KMS-11 (cell line): ENCODE results near the gene GPX2.

Experiments used
- H2AFZ ChIP-seq: fragments of 200-600 bp; sonication (generic); 2 replicates; pipeline ENCODE4 v1.6.1; 2016; ENCODE audit warnings: antibody characterized with exemption, mixed run types, low read depth
- H3K27ac ChIP-seq: fragments of 200-600 bp; sonication (generic); 2 replicates; pipeline ENCODE4 v1.6.1; 2016; ENCODE audit warnings: mild to moderate bottlenecking, mixed run types
- H3K27me3 ChIP-seq: fragments of 200-600 bp; sonication (generic); 2 replicates; pipeline ENCODE4 v1.6.1; 2017; ENCODE audit warnings: mild to moderate bottlenecking, low read depth, mixed run types, moderate library complexity; ENCODE audit not compliant: insufficient read depth
- H3K36me3 ChIP-seq: fragments of 200-600 bp; sonication (generic); 2 replicates; pipeline ENCODE4 v1.6.1; 2017; ENCODE audit warnings: mild to moderate bottlenecking, mixed run types; ENCODE audit not compliant: insufficient read depth
- H3K4me1 ChIP-seq: fragments of 200-600 bp; sonication (generic); 2 replicates; pipeline ENCODE4 v1.6.1; 2016; ENCODE audit warnings: mild to moderate bottlenecking, low read depth, mixed run types; ENCODE audit not compliant: poor library complexity, severe bottlenecking
- H3K4me2 ChIP-seq: fragments of 200-600 bp; sonication (generic); 2 replicates; pipeline ENCODE4 v1.7.0; 2016; ENCODE audit warnings: mild to moderate bottlenecking, mixed run types
- H3K4me3 ChIP-seq: fragments of 200-600 bp; sonication (generic); IDR thresholded peaks from 2 replicates; pipeline ENCODE4 v1.6.1; 2017; ENCODE audit warnings: low read depth, low read length, mixed read lengths; ENCODE audit not compliant: insufficient read depth
- H3K79me2 ChIP-seq: fragments of 200-600 bp; sonication (generic); 2 replicates; pipeline ENCODE4 v1.6.1; 2016; ENCODE audit warnings: low read depth, mixed run types; ENCODE audit not compliant: insufficient read depth
- H3K9ac ChIP-seq: fragments of 200-600 bp; sonication (generic); 2 replicates; pipeline ENCODE4 v1.6.1; 2016; ENCODE audit warnings: mild to moderate bottlenecking, mixed run types
- H4K20me1 ChIP-seq: fragments of 200-600 bp; sonication (generic); 2 replicates; pipeline ENCODE4 v1.6.1; 2016; ENCODE audit warnings: mild to moderate bottlenecking, mixed run types; ENCODE audit not compliant: insufficient read depth
- TF ChIP-seq, protein P1 (sequence below): fragments of 200-600 bp; sonication (generic); conservative IDR thresholded peaks from 2 replicates; pipeline ENCODE4 v1.6.1; 2017; ENCODE audit warnings: low read depth, mild to moderate bottlenecking, antibody characterized with exemption, low read length, moderate library complexity, mixed read lengths

Gene GPX2

GRCh38 chr14:64942531-64943111 lies at the start of gene GPX2:
TSS of gene GPX2 (minus strand) at chr14:64942745. CDS start at chr14:64942726, 19 bp downstream.
- Histone ChIP-seq H3K4me1 (peaks cover 15% of the 10 kb centered on the region), H3K36me3 (no peaks in the 10 kb centered on the region), H2AFZ (no peak within 1 kb of the TSS), H3K4me2 (no peak within 1 kb of the TSS), H3K4me3 (no peak within 1 kb of the TSS), H3K9ac (no peak within 1 kb of the TSS), H3K27ac (no peak within 1 kb of the TSS), H4K20me1 (no peaks in the 10 kb centered on the region), H3K79me2 (no peaks in the 10 kb centered on the region), H3K27me3 (no peaks in the 10 kb centered on the region)
- TF ChIP-seq, protein P1, sequence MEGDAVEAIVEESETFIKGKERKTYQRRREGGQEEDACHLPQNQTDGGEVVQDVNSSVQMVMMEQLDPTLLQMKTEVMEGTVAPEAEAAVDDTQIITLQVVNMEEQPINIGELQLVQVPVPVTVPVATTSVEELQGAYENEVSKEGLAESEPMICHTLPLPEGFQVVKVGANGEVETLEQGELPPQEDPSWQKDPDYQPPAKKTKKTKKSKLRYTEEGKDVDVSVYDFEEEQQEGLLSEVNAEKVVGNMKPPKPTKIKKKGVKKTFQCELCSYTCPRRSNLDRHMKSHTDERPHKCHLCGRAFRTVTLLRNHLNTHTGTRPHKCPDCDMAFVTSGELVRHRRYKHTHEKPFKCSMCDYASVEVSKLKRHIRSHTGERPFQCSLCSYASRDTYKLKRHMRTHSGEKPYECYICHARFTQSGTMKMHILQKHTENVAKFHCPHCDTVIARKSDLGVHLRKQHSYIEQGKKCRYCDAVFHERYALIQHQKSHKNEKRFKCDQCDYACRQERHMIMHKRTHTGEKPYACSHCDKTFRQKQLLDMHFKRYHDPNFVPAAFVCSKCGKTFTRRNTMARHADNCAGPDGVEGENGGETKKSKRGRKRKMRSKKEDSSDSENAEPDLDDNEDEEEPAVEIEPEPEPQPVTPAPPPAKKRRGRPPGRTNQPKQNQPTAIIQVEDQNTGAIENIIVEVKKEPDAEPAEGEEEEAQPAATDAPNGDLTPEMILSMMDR = no peak

DNA sequence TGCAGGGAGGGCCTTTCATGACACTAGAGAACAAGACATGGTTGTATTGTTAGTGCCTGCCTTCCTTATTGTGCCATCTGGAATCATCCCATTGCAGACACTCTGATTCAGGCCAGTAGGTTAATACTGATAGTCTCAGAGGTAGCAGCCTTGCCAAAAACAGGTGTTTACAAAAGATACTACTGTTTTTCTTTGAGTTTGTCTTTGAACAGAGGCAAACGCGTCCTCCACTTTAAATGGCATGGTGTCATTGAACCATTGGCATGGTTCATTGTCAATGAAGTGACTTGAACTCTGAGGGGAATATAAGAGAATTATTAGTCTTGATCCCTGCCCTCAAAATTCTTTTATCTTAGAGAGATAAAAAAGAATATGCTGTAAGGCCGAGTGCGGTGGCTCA lies 48.4 kb upstream of the GPX2 start:
- peaks cover 18% of the 10 kb centered on the region for H3K4me1 ChIP-seq
- H3K79me2 ChIP-seq = 0 out of 2 replicates have a peak, but pooled peaks cover 8% of the 10 kb centered on the region
- H4K20me1 ChIP-seq = no peaks in the 10 kb centered on the region
- no peak overlapping the region for H3K4me2 ChIP-seq
- TF ChIP-seq, protein P1 = no peak
- no peak overlapping the region for H3K27ac ChIP-seq
- H3K27me3 ChIP-seq = no peaks in the 10 kb centered on the region
- H3K9ac ChIP-seq = no peak overlapping the region
- H3K36me3 ChIP-seq = no peaks in the 10 kb centered on the region
- H2AFZ ChIP-seq = no peak overlapping the region
- no peak overlapping the region for H3K4me3 ChIP-seq

- H3K36me3 ChIP-seq = no peaks in the 10 kb centered on the region
- no peak overlapping the region for H2AFZ ChIP-seq
- no peak overlapping the region for H3K27ac ChIP-seq
- TF ChIP-seq, protein P1 = no peak
- no peak overlapping the region for H3K4me2 ChIP-seq
- H3K4me3 ChIP-seq = no peak overlapping the region
- peaks cover 19% of the 10 kb centered on the region for H3K4me1 ChIP-seq
- H4K20me1 ChIP-seq = no peaks in the 10 kb centered on the region
- H3K27me3 ChIP-seq = no peaks in the 10 kb centered on the region
- H3K79me2 ChIP-seq = 0 out of 2 replicates have a peak, but pooled peaks cover 8% of the 10 kb centered on the region
- no peak overlapping the region for H3K9ac ChIP-seq
Measured at GRCh38 chr14:64990296-64990695, 47.8 kb upstream of the GPX2 start.

- H3K36me3 ChIP-seq = no peaks in the 10 kb centered on the region
- peak overlapping the region; percentile 84 for H3K4me2 ChIP-seq
- peak overlapping the region; percentile 53; the same call in 1 of the 2 replicates for H3K27ac ChIP-seq
- 0 out of 2 replicates have a peak, but pooled peaks cover 8% of the 10 kb centered on the region for H3K79me2 ChIP-seq
- TF ChIP-seq, protein P1 = no peak
- H3K4me3 ChIP-seq = peak overlapping the region; percentile 25
- peak overlapping the region; percentile 87 for H2AFZ ChIP-seq
- no peaks in the 10 kb centered on the region for H3K27me3 ChIP-seq
- H3K9ac ChIP-seq = peak overlapping the region; percentile 56; the same call in 1 of the 2 replicates
- peaks cover 11% of the 10 kb centered on the region for H3K4me1 ChIP-seq
- no peaks in the 10 kb centered on the region for H4K20me1 ChIP-seq
Measured at GRCh38 chr14:64987438-64987767, 44.9 kb upstream of the GPX2 start.
